M059J (cell line): Measurements from ENCODE around the gene LRP11. TPM values are rescaled to one million over a fixed set of nuclear protein-coding genes. Genes with fewer than 3 reads are reported as not detected.
"Not testable (repeated sequence)": the region's sequence is repeated elsewhere in the genome, so short reads cannot be mapped to it uniquely, and the experiment has no call there.

Experiments
- DNase-seq: peaks from one replicate; pipeline ENCODE4 v3.0.0-alpha.2; 2012; ENCODE audit warnings: low read depth
- total RNA-seq: library from RNA; depleted of rRNA; stranded (reverse); fragments of >200 nt; shearing (Covaris generic); gene quantifications from 2 replicates; pipeline ENCODE4 v1.2.3, GENCODE V29; 2014

LRP11 gene
- total RNA-seq, 1 experiment from 2014 or later = 92.0 TPM

- DNase-seq = peak; percentile 33
These were observed 12.6 kb downstream of the LRP11 start for GRCh38 chr6:149851461-149852110.

DNA sequence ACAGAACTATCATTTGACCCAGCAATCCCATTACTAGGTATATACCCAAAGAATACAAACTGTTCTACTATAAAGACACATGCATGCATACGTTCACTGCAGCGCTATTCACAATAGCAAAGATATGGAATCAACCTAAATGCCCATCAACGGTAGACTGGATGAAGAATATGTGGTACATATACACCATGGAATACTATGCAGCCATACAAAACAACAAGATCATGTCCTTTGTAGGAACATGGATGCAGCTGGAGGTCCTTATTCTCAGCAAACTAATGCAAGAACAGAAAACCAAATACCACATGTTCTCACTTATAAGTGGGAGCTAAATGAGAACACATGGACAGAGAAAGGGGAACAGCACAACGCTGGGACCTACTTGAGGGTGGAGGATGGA lies 15.8 kb downstream of the LRP11 start:
- DNase-seq = not testable (repeated sequence)

DNA sequence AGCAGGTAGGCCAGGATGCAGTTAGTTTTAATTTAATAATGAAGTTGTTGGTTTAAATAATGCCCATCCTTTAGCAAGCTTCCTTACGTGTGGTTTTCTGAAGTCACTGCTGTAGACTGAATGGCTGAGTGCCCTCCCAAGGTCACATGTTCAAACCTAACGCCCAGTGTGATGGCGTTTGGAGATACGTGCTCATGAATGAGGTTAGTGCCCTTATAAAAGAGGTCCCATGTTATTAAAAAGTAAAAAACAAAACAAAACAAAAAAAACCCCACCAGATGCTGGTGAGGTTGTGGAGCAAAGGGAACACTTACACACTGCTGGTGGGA lies 16.3 kb downstream of the LRP11 start:
- peak; percentile 76 for DNase-seq

DNA sequence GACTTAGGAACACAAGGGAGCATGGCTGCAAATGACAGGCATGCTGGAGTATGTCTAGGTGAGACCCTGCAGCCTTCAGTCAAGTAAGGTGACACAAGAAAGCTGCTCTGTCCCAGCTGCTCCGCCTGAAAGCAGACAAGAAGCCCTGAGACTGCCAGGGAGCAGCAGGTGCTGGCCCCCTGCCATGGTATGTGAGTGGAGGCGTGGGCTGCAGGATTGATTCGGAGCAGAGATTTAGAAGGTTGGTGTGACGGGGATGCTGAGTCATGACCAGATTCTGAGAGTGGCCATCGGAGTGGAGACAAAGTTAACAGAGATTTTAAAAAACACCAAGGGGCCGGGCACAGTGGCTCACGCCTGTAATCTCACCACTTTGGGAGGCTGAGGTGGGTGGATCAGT lies 17.8 kb downstream of the LRP11 start:
- peak; percentile 96 for DNase-seq

DNA sequence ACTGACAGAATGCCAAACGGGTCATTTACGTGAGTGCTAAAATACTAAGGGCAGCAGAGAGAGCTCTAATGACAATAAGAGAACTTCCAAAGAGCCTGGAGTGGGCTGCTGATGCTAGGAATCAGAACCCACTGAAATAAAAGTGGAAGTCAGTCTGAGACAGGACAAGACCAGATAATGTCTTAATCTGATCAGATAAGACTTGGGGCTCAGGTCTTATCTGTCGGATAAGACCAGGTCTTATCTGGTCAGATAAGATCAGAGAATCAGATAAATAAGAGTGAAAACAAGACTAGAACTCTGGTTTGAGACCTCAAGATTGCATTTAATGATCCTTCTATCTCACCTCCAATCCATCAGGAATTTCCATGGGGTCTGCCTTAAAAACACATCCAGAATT lies 18.6 kb downstream of the LRP11 start:
- DNase-seq = no peak

GRCh38 chr6:149844480-149844879 lies 19.7 kb downstream of the LRP11 start:
- no peak for DNase-seq

DNA sequence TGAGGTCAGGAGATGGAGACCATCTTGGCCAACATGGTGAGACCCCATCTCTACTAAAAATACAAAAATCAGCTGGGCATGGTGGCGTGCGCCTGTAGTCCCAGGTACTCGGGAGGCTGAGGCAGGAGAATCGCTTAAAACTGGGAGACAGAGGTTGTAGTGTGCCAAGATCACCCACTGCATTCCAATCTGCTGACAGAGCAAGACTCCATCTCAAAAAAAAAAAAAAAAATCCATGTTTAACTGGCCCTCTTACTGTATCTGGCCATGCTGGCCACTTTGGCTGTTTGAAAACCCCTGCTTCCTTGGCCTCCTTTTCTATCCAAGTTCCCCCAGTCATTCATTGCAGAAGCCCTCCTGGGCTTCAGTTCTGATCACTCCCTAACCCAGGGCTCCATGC lies 20.1 kb downstream of the LRP11 start:
- peak; percentile 75 for DNase-seq

DNA sequence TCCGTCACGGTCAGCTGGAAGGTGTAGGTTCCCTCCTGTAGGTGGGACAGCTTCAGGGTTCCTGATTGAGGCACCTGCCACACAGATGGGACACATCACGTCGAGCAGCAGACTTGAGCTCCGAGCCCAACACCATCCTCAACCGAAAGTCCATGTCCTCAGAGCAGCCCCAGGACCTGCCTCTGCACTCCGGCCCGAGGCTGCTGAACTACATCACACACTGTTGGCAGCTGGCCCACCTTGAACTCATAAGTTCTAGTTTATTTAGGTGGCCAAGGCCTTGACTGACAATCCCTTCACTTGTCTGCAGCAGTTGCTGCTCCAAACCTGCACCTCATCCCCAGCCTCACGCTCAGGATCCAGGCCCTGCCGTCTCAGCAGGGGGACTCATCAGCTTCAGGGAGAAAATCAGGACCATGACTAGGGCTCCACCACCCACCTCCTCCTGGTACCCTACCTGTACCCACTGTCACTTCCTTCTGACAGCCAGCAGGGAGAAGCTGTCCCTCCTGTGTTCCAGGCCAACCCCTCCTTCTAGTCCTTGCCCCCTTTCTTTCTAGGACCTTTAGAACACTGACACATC lies 21.0 kb downstream of the LRP11 start:
- DNase-seq = peak; percentile 39

DNA sequence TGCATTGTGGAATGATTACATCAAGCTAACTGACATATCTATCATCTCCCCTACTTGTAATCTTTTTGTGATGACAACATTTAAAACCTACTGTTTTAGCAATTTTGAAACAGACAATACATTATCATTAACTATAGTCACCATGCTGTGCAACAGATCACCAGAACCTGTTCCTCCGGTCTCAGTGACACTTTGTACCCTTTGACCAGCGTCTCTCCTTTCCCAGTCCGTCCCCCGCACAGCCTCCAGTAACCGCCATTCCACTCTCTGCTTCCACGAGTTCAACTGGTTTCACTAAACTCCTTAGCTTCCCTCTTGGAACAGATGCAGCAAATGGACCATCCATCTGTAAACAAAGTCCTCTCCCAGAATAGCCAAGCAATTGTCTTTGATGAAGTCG lies 21.8 kb downstream of the LRP11 start:
- DNase-seq = no peak

DNA sequence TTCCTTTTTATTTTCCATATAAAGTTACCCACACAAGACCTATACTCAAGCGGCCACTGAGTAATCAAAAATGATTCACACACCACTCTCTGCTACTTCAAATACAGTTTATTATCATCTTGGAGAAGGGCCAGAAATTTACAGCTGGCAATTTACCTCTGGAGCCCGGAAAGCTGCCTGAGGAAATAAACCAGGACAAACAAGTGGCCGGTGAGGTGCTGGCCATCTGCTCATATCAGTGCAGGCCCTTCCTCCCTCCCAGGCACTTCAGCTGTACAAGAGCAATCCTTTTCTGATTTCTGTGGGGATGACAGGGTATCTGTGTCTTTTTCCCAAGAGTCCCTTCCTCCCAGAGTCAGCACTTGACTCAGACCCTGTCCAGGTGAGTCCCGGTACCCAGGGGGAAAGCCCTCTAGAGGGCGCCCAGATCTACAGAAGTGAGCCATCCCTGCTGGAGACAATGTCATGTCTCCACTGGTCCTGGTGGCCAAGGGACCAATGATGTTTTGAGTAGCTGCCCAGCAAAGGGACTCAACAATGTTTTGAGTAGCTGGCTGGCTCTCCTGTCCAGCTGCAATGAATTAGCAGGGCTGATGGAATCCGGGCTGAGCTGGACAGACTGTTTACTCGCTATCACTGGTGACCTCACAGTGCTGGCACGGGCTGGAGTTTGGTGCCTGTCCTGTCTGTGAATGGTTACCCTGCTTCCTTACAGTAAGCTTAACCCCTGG lies 23.6 kb downstream of the LRP11 start:
- DNase-seq = peak; percentile 94

- DNase-seq = peak; percentile 89
These were observed 29.4 kb downstream of the LRP11 start for GRCh38 chr6:149834513-149835481.

GRCh38 chr6:149833651-149834050 lies 30.5 kb downstream of the LRP11 start:
- no peak for DNase-seq

DNA sequence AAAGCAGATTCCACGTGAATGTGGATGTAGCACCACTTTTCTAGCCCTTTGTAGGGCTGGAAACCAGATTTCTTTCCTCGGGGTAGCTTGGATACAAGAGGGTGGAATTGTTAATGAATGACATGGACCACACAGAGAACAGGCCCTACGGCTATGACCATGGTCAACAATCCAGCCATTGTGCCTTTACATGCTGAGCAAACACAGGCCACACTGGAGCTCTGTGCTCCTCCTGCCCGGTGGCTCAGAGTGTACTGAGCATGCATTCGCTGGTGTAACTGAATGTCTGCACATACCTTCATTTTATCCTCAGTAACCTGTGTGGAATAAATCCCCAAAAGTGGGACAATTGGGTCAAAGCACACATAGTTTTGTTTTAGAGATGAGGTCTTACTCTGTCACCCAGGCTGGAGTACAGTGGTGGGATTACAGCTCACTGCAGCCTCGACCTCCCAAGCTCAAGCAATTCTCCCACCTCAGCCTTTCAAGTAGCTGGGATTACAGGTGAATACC lies 32.8 kb downstream of the LRP11 start:
- DNase-seq = no peak

- no peak for DNase-seq
These were observed 33.3 kb downstream of the LRP11 start for GRCh38 chr6:149830731-149831307.

DNA sequence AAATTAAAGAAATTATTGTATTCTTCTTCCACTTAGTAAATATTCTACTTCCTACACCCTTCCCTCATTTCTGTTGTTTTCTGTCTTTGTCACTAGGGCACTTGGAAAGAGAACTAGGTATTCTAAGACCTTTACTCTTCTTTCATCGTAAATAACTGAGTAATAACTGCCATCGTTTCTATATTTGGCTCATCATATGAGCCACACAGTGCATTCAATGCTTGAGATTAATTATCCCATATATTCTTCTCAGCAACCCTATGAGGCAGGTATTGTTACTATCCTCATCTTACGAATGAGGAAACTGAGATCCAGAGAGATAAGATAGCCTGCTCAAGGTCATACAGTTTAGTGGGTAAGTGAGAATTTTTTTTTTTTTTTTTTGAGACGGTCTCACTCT lies 38.9 kb downstream of the LRP11 start:
- no peak for DNase-seq

DNA sequence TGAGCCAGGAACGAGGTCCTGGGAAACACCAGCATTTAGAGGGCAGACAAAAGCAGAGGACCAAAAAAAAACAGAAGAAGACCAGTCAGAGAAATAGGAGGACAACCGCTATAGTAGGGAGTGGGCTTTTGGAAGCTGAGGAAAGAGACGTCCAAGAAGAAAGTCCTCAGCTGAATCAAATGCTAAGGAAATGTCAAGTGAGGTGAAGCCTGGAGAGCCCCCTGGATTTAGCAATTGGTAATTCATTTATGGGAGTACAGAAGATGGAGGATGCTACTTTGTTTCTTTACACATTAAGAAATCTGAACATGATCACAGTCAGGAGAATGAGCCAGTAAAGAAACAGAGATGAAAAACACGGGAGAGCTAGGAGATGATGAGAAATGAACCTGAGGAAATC lies 41.1 kb downstream of the LRP11 start:
- no peak for DNase-seq

- DNase-seq = no peak
These were observed 42.7 kb downstream of the LRP11 start for GRCh38 chr6:149821492-149821891.

GRCh38 chr6:149820506-149820905 lies 43.7 kb downstream of the LRP11 start:
- DNase-seq = no peak

DNA sequence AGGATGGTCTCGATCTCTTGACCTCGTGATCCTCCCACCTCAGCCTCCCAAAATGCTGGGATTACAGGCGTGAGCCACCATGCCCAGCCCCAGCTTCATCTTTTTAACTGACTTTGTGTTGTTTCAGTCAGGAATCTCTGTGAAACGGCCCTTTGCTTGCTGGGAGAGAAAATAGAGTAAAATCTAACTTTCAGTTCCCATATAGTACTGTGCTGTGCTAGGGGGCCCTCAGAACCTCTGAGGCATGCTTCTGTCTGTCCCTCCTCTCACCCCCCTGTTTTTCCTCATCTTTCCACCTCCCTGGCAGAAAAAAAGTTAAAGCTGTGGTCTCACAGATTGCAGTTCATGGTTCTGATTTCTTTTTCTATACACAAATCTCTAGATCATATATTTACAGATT lies 48.4 kb downstream of the LRP11 start:
- no peak for DNase-seq

- no peak for DNase-seq
These were observed 50.8 kb downstream of the LRP11 start for GRCh38 chr6:149813351-149813750.

GRCh38 chr6:149809798-149810197 lies 54.4 kb downstream of the LRP11 start:
- no peak for DNase-seq

DNA sequence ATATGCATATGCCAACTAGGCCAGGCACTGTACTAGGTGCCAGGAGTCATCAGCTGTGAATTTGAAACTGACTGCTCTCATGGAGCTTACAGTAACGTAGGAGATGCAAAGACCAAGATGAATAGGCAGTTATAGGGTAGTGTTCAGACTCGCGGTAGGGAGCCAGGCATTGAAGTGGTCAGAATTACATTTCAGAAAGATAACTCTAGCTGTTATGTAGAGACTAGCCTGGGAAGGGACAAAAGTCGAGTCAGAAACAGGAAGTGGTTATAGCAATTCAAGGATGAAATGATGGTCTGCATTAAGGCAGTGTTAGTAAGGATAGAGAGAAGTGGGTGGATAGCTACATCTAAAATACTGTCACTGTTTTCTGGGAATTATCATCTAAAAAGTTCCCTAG lies 58.0 kb downstream of the LRP11 start:
- peak; percentile 18 for DNase-seq
